Upper lobe of left lung (tissue), 4 donors: ENCODE results near the gene OSBPL8.

Source experiments
- EP300 ChIP-seq, 4 donors: sonication (generic); formaldehyde crosslinking; IDR thresholded peaks; one replicate each; pipeline ENCODE4 v1.5.1; 2017; ENCODE audit warnings: antibody characterized with exemption in 4 of 4, control low read depth in 2 of 4
- POLR2A ChIP-seq, 4 donors: fragments of 450-650 bp; IDR thresholded peaks; one replicate each; pipeline ENCODE4 v1.5.1; 2016 to 2017; ENCODE audit warnings: antibody characterized with exemption in 4 of 4, mild to moderate bottlenecking in 2 of 4
- TF ChIP-seq, protein P1 (sequence below), 6 experiments: fragments of 450-650 bp in 4 of 6; fragments of 200-600 bp in 2 of 6; sonication (generic) in 2 of 6; IDR thresholded peaks; one replicate each; pipeline ENCODE4 v1.5.1; 2016 to 2019; ENCODE audit warnings: antibody characterized with exemption in 6 of 6

DNA sequence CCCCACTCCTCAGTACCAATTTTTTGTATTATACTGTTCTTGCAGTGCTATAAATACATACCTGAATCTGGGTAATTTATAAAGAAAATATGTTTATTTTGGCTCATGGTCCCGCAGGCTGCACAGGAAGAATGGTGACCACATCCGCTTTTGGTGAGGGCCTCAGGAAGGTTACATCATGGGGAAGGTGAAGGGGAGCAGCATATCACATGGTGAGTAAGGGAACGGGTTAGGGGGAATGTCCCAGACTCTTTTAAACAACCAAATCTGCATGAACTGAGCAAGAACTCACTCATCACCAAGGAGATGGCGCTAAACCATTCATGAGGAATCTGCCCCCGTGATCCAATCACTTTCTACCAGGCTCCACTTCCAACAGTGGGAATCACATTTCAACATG, 40.0 kb downstream of the OSBPL8 start:
- TF ChIP-seq, protein P1, sequence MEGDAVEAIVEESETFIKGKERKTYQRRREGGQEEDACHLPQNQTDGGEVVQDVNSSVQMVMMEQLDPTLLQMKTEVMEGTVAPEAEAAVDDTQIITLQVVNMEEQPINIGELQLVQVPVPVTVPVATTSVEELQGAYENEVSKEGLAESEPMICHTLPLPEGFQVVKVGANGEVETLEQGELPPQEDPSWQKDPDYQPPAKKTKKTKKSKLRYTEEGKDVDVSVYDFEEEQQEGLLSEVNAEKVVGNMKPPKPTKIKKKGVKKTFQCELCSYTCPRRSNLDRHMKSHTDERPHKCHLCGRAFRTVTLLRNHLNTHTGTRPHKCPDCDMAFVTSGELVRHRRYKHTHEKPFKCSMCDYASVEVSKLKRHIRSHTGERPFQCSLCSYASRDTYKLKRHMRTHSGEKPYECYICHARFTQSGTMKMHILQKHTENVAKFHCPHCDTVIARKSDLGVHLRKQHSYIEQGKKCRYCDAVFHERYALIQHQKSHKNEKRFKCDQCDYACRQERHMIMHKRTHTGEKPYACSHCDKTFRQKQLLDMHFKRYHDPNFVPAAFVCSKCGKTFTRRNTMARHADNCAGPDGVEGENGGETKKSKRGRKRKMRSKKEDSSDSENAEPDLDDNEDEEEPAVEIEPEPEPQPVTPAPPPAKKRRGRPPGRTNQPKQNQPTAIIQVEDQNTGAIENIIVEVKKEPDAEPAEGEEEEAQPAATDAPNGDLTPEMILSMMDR (IDR thresholded peaks at IDR 0.05): no peak
- TF ChIP-seq POLR2A (IDR thresholded peaks at IDR 0.05): no peak
- TF ChIP-seq EP300 (IDR thresholded peaks at IDR 0.05): no peak
